Vagina (tissue), 2 donors: ENCODE results near the gene KNOP1. TPM values are rescaled to one million over a fixed set of nuclear protein-coding genes. Genes with fewer than 3 reads are reported as not detected.

Experiments used
- DNase-seq, 2 donors: peaks; one replicate each; pipeline ENCODE4 v3.0.0-alpha.2; 2017; ENCODE audit errors: extremely low spot score in 2 of 2
- H3K27ac ChIP-seq: fragments of 200-600 bp; sonication (generic); one replicate; pipeline ENCODE4 v1.5.1; 2019
- H3K27me3 ChIP-seq: fragments of 200-600 bp; sonication (generic); one replicate; pipeline ENCODE4 v1.5.1; 2019
- H3K36me3 ChIP-seq, 2 donors: fragments of 200-600 bp; sonication (generic); one replicate each; pipeline ENCODE4 v1.5.1; 2017 to 2019
- H3K4me1 ChIP-seq: fragments of 200-600 bp; sonication (generic); one replicate; pipeline ENCODE4 v1.5.1; 2019
- H3K4me3 ChIP-seq, 2 donors: fragments of 200-600 bp; sonication (generic); 1 replicate in 1 of 2; 2 replicates in 1 of 2; pipeline ENCODE4 v1.5.1; 2016 to 2019
- H3K9me3 ChIP-seq: fragments of 200-600 bp; sonication (generic); one replicate; pipeline ENCODE4 v1.5.1; 2019
- CTCF ChIP-seq, 3 experiments: fragments of 450-650 bp in 2 of 3; fragments of 200-600 bp in 1 of 3; sonication (generic) in 1 of 3; IDR thresholded peaks; one replicate each; pipeline ENCODE4 v1.5.1; 2017 to 2019; ENCODE audit warnings: antibody characterized with exemption in 3 of 3, mild to moderate bottlenecking in 2 of 3, moderate library complexity in 2 of 3
- POLR2A ChIP-seq, 2 donors: fragments of 450-650 bp; IDR thresholded peaks; one replicate each; pipeline ENCODE4 v1.6.1; 2017; ENCODE audit warnings: antibody characterized with exemption in 2 of 2, mild to moderate bottlenecking in 2 of 2, moderate library complexity in 2 of 2
- POLR2AphosphoS5 ChIP-seq, 2 donors: sonication (generic); formaldehyde crosslinking; IDR thresholded peaks; one replicate each; pipeline ENCODE4 v1.9.0; 2017; ENCODE audit warnings: antibody characterized with exemption in 2 of 2, mild to moderate bottlenecking in 2 of 2, low read depth in 1 of 2; ENCODE audit not compliant: insufficient read depth in 1 of 2
- intact Hi-C: fragments of 100-400 bp; cut with DNase I; formaldehyde crosslinking; loops from one replicate; pipeline ENCODE4 v1.15.1; 2023
- total RNA-seq: library from RNA; depleted of rRNA; stranded (reverse); fragments of >200 nt; gene quantifications from one replicate; pipeline ENCODE4 v1.2.3, GENCODE V29; 2016

The KNOP1 gene
- total RNA-seq, 1 donor from 2014 or later, result 7.9 TPM

- no peaks in the 10 kb centered on the region for H3K9me3 ChIP-seq
- TF ChIP-seq POLR2A (IDR thresholded peaks at IDR 0.05) (no peak), CTCF (IDR thresholded peaks at IDR 0.05) (no peak), POLR2AphosphoS5 (IDR thresholded peaks at IDR 0.05; ENCODE audit: insufficient read depth in 1 of 2, low read depth in 1 of 2) (no peak)
- no peak overlapping the region for H3K27ac ChIP-seq
- DNase-seq, result no peak
- H3K27me3 ChIP-seq, result no peaks in the 10 kb centered on the region
- intact Hi-C loops, result no loop called here
- no peak overlapping the region for H3K4me3 ChIP-seq
- no peaks in the 10 kb centered on the region for H3K4me1 ChIP-seq
- H3K36me3 ChIP-seq, result peaks cover 0 to 6% of the 10 kb centered on the region in 2 donors
Measured at GRCh38 chr16:19659554-19659953, 58.5 kb downstream of the KNOP1 start.

GRCh38 chr16:19657831-19658230 lies 60.2 kb downstream of the KNOP1 start:
- intact Hi-C loops, result no loop called here
- Histone ChIP-seq H3K4me3 (no peak overlapping the region), H3K27me3 (no peaks in the 10 kb centered on the region), H3K9me3 (no peaks in the 10 kb centered on the region), H3K4me1 (no peaks in the 10 kb centered on the region), H3K36me3 (peaks cover 0 to 21% of the 10 kb centered on the region in 2 donors), H3K27ac (no peak overlapping the region)
- no peak for DNase-seq
- TF ChIP-seq POLR2A (IDR thresholded peaks at IDR 0.05) (no peak), POLR2AphosphoS5 (IDR thresholded peaks at IDR 0.05; ENCODE audit: insufficient read depth in 1 of 2, low read depth in 1 of 2) (no peak), CTCF (IDR thresholded peaks at IDR 0.05) (no peak)

- H3K4me3 ChIP-seq, result no peak overlapping the region
- no peaks in the 10 kb centered on the region for H3K27me3 ChIP-seq
- TF ChIP-seq CTCF (IDR thresholded peaks at IDR 0.05), result no peak
- no peak for TF ChIP-seq POLR2AphosphoS5 (IDR thresholded peaks at IDR 0.05; ENCODE audit: insufficient read depth in 1 of 2, low read depth in 1 of 2)
- TF ChIP-seq POLR2A (IDR thresholded peaks at IDR 0.05), result no peak
- no peak for DNase-seq
- intact Hi-C loops, result no loop called here
- H3K4me1 ChIP-seq, result no peaks in the 10 kb centered on the region
- peaks cover 0 to 28% of the 10 kb centered on the region in 2 donors for H3K36me3 ChIP-seq
- no peaks in the 10 kb centered on the region for H3K9me3 ChIP-seq
- H3K27ac ChIP-seq, result no peak overlapping the region
Measured at GRCh38 chr16:19655242-19655777, 62.7 kb downstream of the KNOP1 start.

- H3K36me3 ChIP-seq, result peaks cover 0 to 28% of the 10 kb centered on the region in 2 donors
- no peaks in the 10 kb centered on the region for H3K4me1 ChIP-seq
- intact Hi-C loops, result no loop called here
- no peak overlapping the region for H3K27ac ChIP-seq
- no peak for DNase-seq
- no peaks in the 10 kb centered on the region for H3K9me3 ChIP-seq
- TF ChIP-seq CTCF (IDR thresholded peaks at IDR 0.05) (no peak), POLR2AphosphoS5 (IDR thresholded peaks at IDR 0.05; ENCODE audit: insufficient read depth in 1 of 2, low read depth in 1 of 2) (no peak), POLR2A (IDR thresholded peaks at IDR 0.05) (no peak)
- no peaks in the 10 kb centered on the region for H3K27me3 ChIP-seq
- no peak overlapping the region for H3K4me3 ChIP-seq
Measured at GRCh38 chr16:19654147-19654546, 63.9 kb downstream of the KNOP1 start.

Other genes starting within 250 kb of the KNOP1 start
- 31.2 TPM for gene GDE1, start 196.1 kb downstream of the KNOP1 start, total RNA-seq
- 17.7 TPM for gene CCP110, start 194.3 kb downstream of the KNOP1 start, total RNA-seq
- 39.8 TPM for gene VPS35L, start 162.5 kb downstream of the KNOP1 start, total RNA-seq
- 19.2 TPM for gene IQCK, start within 50 bp of the KNOP1 start, total RNA-seq
- 44.7 TPM for gene GPRC5B, start 166.6 kb upstream of the KNOP1 start, total RNA-seq